Hepatocyte (in vitro differentiated cells): Measurements from ENCODE around the gene SLC25A34. TPM values are rescaled to one million over a fixed set of nuclear protein-coding genes. Genes with fewer than 3 reads are reported as not detected.

Experiments
- DNase-seq: peaks from one replicate; pipeline ENCODE4 v3.0.0-alpha.2; 2016; ENCODE audit warnings: low spot score
- H2AFZ ChIP-seq: fragments of 200-600 bp; sonication (generic); 2 replicates; pipeline ENCODE4 v1.6.0; 2016; ENCODE audit warnings: antibody characterized with exemption, mild to moderate bottlenecking
- H3K27ac ChIP-seq: fragments of 200-600 bp; sonication (generic); 2 replicates; pipeline ENCODE4 v1.5.1; 2016; ENCODE audit warnings: mild to moderate bottlenecking
- H3K27me3 ChIP-seq: fragments of 200-600 bp; sonication (generic); 2 replicates; pipeline ENCODE4 v1.6.1; 2016
- H3K36me3 ChIP-seq: fragments of 200-600 bp; sonication (generic); replicated peaks from 2 replicates; pipeline ENCODE4 v1.5.1; 2016; ENCODE audit warnings: low read depth; ENCODE audit not compliant: insufficient read depth
- H3K4me1 ChIP-seq: fragments of 200-600 bp; sonication (generic); 2 replicates; pipeline ENCODE4 v1.5.1; 2016; ENCODE audit warnings: mild to moderate bottlenecking, moderate library complexity; ENCODE audit not compliant: insufficient read depth
- H3K4me2 ChIP-seq: fragments of 200-600 bp; sonication (generic); 2 replicates; pipeline ENCODE4 v1.6.0; 2016
- H3K4me3 ChIP-seq: fragments of 200-600 bp; sonication (generic); 2 replicates; pipeline ENCODE4 v1.5.1; 2016; ENCODE audit warnings: mild to moderate bottlenecking
- H3K79me2 ChIP-seq: fragments of 200-600 bp; sonication (generic); 2 replicates; pipeline ENCODE4 v1.6.0; 2017; ENCODE audit warnings: mild to moderate bottlenecking
- H3K9me2 ChIP-seq: fragments of 200-600 bp; sonication (generic); replicated peaks from 2 replicates; pipeline ENCODE4 v1.6.0; 2017; ENCODE audit warnings: mild to moderate bottlenecking; ENCODE audit not compliant: insufficient read depth
- H3K9me3 ChIP-seq: fragments of 200-600 bp; sonication (generic); 2 replicates; pipeline ENCODE4 v1.5.1; 2016; ENCODE audit warnings: low read depth, mild to moderate bottlenecking
- H4K20me1 ChIP-seq: fragments of 200-600 bp; sonication (generic); 2 replicates; pipeline ENCODE4 v1.6.0; 2016; ENCODE audit warnings: mild to moderate bottlenecking; ENCODE audit not compliant: insufficient read depth, poor library complexity, severe bottlenecking
- EZH2 ChIP-seq: fragments of 200-600 bp; sonication (generic); IDR thresholded peaks from 2 replicates; pipeline ENCODE4 v1.6.1; 2016; ENCODE audit warnings: antibody characterized with exemption, mild to moderate bottlenecking, borderline replicate concordance
- EZH2phosphoT487 ChIP-seq: fragments of 200-600 bp; sonication (generic); IDR thresholded peaks from one replicate; pipeline ENCODE4 v1.6.1; 2018; ENCODE audit warnings: antibody characterized with exemption, mild to moderate bottlenecking, low read depth, moderate library complexity; ENCODE audit not compliant: unreplicated experiment, severe bottlenecking
- WGBS: methylation state at CpG from one replicate; pipeline ENCODE4 v1.1.6; 2016; ENCODE audit warnings: low lambda C conversion rate; ENCODE audit errors: missing lambda C conversion rate; 5-methylcytosine and 5-hydroxymethylcytosine counted together
- polyA plus RNA-seq: library from polyadenylated mRNA; unstranded; fragments of >200 nt; fragmentation: Nextera tagmentation; extraction: Ambion mirVana; gene quantifications from 2 replicates; pipeline ENCODE4 v1.2.1, GENCODE V29; 2016
- total RNA-seq: library from RNA; depleted of rRNA; stranded (reverse); fragments of >200 nt; gene quantifications from 2 replicates; pipeline ENCODE4 v1.2.3, GENCODE V29; 2014
- TF ChIP-seq, protein P1 (sequence below): fragments of 200-600 bp; sonication (generic); IDR thresholded peaks from 2 replicates; pipeline ENCODE4 v1.5.1; 2016; ENCODE audit warnings: antibody characterized with exemption, mild to moderate bottlenecking; ENCODE audit not compliant: poor library complexity

SLC25A34 gene
- total and polyA plus RNA-seq, 2 experiments from 2014 or later = 0.71 to 0.87 TPM

DNA sequence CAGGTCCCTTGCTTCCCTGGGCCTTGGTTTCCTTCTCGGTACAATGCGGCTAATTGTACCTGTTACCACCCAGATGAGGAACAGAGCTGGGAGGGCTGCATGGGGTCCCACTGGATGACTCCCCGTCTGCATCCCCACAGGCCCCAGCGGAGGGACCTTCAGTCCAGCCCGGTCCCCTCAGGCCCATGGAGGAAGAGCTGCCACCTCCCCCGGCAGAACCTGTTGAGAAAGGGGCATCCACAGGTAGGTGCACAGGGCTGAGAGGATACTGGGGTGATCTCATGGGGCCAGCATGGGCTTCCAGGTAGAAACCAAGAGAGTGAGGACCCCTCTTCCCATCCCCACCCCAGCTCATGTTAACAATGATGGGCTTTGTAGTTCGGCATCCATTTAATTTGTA, 32.3 kb downstream of the SLC25A34 start:
- no peak overlapping the region for H3K4me3 ChIP-seq
- TF ChIP-seq, protein P1, sequence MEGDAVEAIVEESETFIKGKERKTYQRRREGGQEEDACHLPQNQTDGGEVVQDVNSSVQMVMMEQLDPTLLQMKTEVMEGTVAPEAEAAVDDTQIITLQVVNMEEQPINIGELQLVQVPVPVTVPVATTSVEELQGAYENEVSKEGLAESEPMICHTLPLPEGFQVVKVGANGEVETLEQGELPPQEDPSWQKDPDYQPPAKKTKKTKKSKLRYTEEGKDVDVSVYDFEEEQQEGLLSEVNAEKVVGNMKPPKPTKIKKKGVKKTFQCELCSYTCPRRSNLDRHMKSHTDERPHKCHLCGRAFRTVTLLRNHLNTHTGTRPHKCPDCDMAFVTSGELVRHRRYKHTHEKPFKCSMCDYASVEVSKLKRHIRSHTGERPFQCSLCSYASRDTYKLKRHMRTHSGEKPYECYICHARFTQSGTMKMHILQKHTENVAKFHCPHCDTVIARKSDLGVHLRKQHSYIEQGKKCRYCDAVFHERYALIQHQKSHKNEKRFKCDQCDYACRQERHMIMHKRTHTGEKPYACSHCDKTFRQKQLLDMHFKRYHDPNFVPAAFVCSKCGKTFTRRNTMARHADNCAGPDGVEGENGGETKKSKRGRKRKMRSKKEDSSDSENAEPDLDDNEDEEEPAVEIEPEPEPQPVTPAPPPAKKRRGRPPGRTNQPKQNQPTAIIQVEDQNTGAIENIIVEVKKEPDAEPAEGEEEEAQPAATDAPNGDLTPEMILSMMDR = no peak
- TF ChIP-seq EZH2 = no peak
- TF ChIP-seq EZH2phosphoT487 = no peak
- H3K27ac ChIP-seq = no peak overlapping the region
- H2AFZ ChIP-seq = no peak overlapping the region
- H3K4me2 ChIP-seq = no peak overlapping the region
- H3K27me3 ChIP-seq = no peaks in the 10 kb centered on the region
- WGBS = 95% methylated on average over 7 of the region's 7 CpGs
- H4K20me1 ChIP-seq = peaks cover 22% of the 10 kb centered on the region
- H3K9me2 ChIP-seq = no peaks in the 10 kb centered on the region
- peaks cover 34% of the 10 kb centered on the region for H3K79me2 ChIP-seq
- no peak for DNase-seq
- no peaks in the 10 kb centered on the region for H3K36me3 ChIP-seq
- no peaks in the 10 kb centered on the region for H3K9me3 ChIP-seq
- H3K4me1 ChIP-seq = peaks cover 14% of the 10 kb centered on the region

DNA sequence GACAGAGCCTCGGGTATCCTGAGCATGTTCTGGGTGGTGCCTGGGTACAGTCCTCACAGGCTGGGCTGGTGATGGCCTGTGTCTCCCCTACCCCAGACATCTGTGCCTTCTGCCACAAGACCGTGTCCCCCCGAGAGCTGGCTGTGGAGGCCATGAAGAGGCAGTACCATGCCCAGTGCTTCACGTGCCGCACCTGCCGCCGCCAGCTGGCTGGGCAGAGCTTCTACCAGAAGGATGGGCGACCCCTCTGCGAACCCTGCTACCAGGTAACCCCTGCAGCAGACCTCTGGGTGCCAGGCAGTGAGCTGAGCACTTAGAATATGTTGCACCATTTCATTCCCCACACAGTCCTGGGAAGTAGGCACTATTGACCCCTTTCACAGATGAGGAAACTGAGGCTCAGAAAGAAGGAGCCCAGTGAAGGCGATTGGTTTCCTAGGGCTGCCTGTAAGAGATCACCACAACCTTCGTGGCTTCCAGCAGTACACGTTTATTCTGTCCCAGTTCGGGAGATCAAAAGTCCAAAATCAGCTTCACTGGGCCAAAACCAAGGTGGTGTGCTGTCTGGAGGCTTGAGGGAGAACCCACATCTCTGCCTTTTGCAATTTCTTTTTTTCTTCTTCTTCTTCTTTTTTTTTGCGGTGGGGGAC, 34.4 kb downstream of the SLC25A34 start:
- WGBS = 95% methylated on average over 14 of the region's 14 CpGs
- Histone ChIP-seq H3K9me2 (no peaks in the 10 kb centered on the region), H3K4me1 (no peaks in the 10 kb centered on the region), H3K79me2 (peaks cover 22% of the 10 kb centered on the region), H2AFZ (no peak overlapping the region), H3K4me3 (no peak overlapping the region), H4K20me1 (peaks cover 6% of the 10 kb centered on the region), H3K27me3 (no peaks in the 10 kb centered on the region), H3K27ac (no peak overlapping the region), H3K4me2 (no peak overlapping the region), H3K36me3 (no peaks in the 10 kb centered on the region), H3K9me3 (no peaks in the 10 kb centered on the region)
- TF ChIP-seq, protein P1 = no peak
- no peak for TF ChIP-seq EZH2
- no peak for TF ChIP-seq EZH2phosphoT487
- DNase-seq = no peak

DNA sequence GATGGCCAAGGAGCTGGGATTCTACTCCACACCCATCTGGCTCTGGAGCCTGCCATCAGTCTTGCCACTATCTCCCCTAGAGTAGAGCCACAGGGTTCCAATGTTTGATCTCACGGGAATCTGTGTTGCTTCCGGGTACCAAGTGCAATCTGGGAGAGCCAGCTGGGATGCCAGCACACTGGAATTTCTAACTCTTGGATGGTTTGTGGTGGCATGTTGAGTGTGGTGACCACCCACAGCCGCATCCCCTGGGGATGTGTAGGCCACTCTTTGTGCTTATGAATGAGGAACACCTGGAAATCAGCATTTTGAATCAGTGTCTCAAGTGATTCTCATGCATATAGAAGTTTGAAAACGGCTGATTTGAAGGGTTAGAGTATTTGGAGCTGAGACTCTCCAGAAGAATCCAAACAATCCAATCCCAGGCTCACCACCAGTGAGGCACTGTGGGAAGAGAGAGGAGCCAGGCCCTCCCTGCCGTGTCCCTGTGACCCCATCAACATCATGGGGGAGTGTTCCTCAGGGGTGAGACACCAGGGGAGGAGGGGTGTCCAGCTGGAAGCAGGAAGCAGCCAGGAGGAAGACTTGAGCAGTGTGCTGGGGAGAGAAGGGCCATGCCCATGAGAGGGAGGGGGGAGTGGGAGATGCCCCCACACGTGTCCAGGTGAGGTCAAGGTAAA, 35.9 kb downstream of the SLC25A34 start:
- no peak for DNase-seq
- H3K36me3 ChIP-seq = no peaks in the 10 kb centered on the region
- WGBS = 88% methylated on average over 6 of the region's 6 CpGs

More for the DNA sequence above, 35.9 kb downstream of the SLC25A34 start:
- H3K79me2 ChIP-seq = peaks cover 16% of the 10 kb centered on the region
- H3K9me2 ChIP-seq = no peaks in the 10 kb centered on the region
- no peaks in the 10 kb centered on the region for H4K20me1 ChIP-seq
- H3K4me1 ChIP-seq = no peaks in the 10 kb centered on the region
- H3K27ac ChIP-seq = no peak overlapping the region
- H3K27me3 ChIP-seq = no peaks in the 10 kb centered on the region
- H3K9me3 ChIP-seq = no peaks in the 10 kb centered on the region
- H3K4me3 ChIP-seq = no peak overlapping the region
- H2AFZ ChIP-seq = no peak overlapping the region
- TF ChIP-seq EZH2 = no peak
- TF ChIP-seq, protein P1 = no peak
- no peak for TF ChIP-seq EZH2phosphoT487
- no peak overlapping the region for H3K4me2 ChIP-seq
